HG03520 (cell line): ENCODE results near the gene UBE2R2.

Source experiments
- ATAC-seq: cut with Tn5 transposase; IDR thresholded peaks from one replicate; pipeline ENCODE4 v1.9.1; 2021; ENCODE audit warnings: mild to moderate bottlenecking, moderate library complexity; ENCODE audit not compliant: unreplicated experiment

UBE2R2 gene

GRCh38 chr9:33880211-33881089 lies 63.5 kb downstream of the UBE2R2 start:
- ATAC-seq = no peak

- no peak for ATAC-seq
Observed at GRCh38 chr9:33881635-33882034, 64.7 kb downstream of the UBE2R2 start.

- no peak for ATAC-seq
Observed at GRCh38 chr9:33884856-33885701, 68.1 kb downstream of the UBE2R2 start.

DNA sequence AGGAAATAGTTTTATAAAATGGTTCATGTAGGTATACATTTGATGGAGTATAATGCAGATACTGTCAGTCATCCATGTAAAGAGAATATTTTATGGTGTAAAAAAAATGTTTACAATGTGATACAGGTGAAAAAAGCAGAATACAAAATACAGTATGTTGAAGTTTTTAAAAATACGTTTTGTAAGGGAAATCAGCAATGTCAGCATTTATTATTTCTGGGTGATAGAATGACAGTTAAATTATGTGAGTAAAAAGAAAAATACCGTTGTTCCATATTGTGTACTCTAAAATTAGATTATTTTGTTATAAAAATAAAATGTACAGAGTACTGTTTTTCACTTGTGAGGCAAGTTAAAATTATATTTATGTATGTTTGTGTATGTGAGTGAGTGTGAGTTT lies 69.0 kb downstream of the UBE2R2 start:
- ATAC-seq = no peak

GRCh38 chr9:33893861-33894260 lies 76.9 kb downstream of the UBE2R2 start:
- ATAC-seq = no peak

GRCh38 chr9:33894316-33894715 lies 77.4 kb downstream of the UBE2R2 start:
- no peak for ATAC-seq

GRCh38 chr9:33903157-33903780 lies 86.3 kb downstream of the UBE2R2 start:
- no peak for ATAC-seq

- no peak for ATAC-seq
Observed at GRCh38 chr9:33905137-33905536, 88.2 kb downstream of the UBE2R2 start.

GRCh38 chr9:33906769-33907168 lies 89.8 kb downstream of the UBE2R2 start:
- no peak for ATAC-seq

- ATAC-seq = no peak
Observed at GRCh38 chr9:33907347-33907746, 90.4 kb downstream of the UBE2R2 start.

- no peak for ATAC-seq
Observed at GRCh38 chr9:33908114-33908513, 91.2 kb downstream of the UBE2R2 start.

GRCh38 chr9:33908749-33909148 lies 91.8 kb downstream of the UBE2R2 start:
- ATAC-seq = no peak

- ATAC-seq = no peak
Observed at GRCh38 chr9:33913541-33913940, 96.6 kb downstream of the UBE2R2 start.

DNA sequence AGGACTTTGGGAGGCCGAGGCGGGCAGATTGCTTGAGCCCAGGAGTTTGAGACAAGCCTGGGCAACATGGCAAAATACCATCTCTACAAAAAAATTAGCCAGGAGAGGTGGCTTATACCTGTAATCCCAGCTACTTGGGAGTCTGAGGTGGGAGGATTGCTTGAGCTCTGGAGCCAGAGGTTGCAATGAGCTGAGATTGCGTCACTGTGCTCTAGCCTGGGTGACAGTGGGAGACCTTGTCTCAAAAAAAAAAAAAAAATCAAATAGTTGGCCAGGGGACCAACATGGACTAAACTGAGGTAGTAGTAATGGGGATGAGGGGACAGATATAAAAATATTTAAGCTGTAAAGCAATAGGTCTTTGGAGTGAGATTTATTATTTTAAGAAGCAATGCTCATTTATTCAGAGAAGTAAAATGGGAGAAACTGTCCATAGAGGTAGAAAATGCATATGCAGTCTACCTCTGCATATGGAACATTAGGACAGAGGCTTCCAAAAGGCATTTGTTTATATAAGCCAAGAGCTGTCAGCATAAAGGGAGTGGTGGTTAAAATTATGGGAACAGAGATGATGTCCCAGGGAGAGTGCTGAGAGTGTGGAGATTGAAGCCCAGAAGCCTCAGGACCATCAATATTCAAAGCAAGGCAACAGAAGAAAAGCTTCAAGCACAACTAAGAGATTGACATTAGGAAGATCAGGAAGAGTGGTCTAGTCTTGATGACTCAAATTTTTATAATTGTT lies 98.1 kb downstream of the UBE2R2 start:
- ATAC-seq = no peak

- ATAC-seq = no peak
Observed at GRCh38 chr9:33917036-33917435, 100.1 kb downstream of the UBE2R2 start.

DNA sequence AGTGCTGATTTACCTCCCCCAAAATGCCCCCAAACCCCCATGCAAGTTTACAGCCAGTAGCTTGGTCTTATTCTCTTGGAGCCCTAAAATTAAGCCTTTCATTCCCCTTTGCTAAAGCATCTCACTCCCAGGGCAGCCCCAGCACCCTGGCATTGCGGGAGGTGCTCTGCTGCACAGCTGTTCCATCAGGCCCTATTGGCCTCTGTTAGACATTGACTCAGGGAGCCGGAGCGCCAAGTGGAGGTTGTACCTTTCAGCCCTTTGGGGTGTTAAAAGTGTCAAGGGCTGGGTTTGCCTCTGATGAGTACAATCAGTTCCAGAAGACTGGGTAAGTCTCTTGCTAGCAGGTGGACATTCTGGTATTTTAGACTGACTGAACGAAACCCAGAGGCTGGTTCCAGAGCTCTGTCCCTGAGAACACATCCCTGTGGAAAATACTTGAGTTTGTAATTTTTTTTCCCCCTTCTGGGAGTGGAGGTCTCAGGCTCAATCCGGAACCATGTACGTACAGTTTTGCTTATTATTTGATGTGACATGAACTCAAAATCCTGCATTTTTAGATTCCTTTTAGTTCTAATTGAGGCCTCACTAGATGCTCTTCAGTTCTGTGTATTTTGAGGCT lies 102.4 kb downstream of the UBE2R2 start:
- ATAC-seq = no peak

DNA sequence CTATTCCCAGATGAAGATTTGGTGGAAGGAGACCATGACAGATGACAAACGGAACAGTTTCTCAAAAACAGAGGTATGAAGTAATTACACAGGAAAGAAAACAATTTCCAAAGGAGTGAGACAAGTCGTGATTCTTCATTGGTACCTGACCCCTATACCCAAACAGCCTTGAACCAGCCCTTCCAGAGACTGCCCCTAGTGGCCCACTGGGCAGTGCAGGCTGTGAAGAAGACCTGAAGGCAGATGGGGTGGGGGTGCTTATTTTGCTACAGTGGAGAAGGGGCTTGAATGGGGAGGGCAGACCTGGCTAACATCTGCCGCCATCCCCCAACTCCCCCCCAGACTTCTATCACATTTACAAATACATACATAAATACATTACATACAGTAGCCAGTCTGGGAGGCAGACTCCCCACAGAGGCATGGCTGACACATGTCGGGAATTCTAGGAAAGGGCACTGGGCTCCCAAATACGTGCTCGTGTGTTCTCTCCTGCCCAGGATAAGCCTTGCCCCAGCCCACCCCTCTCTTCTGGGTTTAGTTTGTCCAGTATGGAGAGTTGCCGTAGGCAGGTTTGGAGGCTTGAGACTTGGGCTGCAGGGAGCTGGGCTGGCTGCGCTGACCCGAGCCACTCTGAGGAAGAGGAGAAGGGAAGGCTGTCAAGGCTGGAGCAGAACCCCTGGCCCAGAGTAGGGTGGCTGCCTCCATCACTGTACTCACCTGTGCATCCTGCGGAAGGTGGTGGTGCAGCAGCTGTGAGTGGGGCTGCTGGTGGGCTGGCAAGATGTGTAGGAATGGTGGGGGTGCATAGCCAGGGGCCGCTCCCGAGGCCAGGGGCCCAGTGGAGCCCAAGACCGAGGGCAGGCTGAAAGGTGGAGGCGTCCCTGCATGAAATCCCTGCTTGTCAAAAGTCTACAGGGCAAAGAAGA lies 105.3 kb downstream of the UBE2R2 start:
- no peak for ATAC-seq

GRCh38 chr9:33923079-33923478 lies 106.1 kb downstream of the UBE2R2 start:
- ATAC-seq = no peak

GRCh38 chr9:33923998-33924701 lies 107.2 kb downstream of the UBE2R2 start:
- ATAC-seq = no peak
